ENCODE results near the gene TBC1D22A. TPM values are rescaled to one million over a fixed set of nuclear protein-coding genes. Genes with fewer than 3 reads are reported as not detected.

TBC1D22A gene
- total RNA-seq, 2 donors from 2014 or later: 52.4 to 108 TPM

DNA sequence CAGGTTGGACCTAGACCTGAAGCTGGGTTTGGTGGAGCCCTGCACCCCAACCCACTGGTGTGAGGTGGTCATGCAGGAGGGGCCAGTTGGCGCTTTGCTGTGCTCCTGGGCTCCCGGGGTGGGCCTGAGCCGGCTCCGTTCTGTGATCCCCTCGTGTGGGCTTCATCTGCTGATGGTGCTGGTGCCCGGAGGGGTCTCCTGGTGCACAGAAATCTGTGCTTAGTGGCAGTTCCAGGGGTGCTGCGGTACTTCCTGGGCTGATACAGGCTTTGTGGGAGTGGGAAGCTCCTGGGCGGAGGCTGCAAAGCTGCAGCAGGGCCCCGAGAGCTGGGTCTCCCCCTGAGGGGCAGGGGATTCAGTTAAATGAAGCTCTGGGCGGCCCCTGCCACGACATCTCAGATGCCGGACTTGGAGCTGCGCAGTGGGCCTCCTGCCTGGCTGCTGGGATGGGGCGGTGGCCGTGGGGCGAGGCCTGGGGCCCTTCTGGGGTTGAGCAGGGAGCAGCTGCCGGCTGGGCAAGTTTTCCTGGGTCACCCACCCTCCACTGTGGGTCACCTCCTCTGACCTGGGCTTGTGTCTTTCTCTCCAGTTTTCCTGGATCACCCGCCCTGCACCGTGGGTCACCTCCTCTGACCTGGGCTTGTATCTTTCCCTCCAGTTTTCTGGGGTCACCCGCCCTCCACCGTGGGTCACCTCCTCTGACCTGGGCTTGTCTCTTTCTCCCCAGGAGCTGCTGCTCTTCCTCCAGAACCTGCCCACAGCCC, 410.5 kb downstream of the TBC1D22A start:
- Mint-ChIP-seq H3K4me1 (no peaks in the 10 kb centered on the region), H3K27me3 (no peaks in the 10 kb centered on the region), H3K9me3 (no peaks in the 10 kb centered on the region), H3K36me3 (ENCODE audit: low read depth) (peaks cover 54% of the 10 kb centered on the region), H3K4me3 (no peak overlapping the region), H3K27ac (no peak overlapping the region)
- no peak for ATAC-seq (replicated peaks)

DNA sequence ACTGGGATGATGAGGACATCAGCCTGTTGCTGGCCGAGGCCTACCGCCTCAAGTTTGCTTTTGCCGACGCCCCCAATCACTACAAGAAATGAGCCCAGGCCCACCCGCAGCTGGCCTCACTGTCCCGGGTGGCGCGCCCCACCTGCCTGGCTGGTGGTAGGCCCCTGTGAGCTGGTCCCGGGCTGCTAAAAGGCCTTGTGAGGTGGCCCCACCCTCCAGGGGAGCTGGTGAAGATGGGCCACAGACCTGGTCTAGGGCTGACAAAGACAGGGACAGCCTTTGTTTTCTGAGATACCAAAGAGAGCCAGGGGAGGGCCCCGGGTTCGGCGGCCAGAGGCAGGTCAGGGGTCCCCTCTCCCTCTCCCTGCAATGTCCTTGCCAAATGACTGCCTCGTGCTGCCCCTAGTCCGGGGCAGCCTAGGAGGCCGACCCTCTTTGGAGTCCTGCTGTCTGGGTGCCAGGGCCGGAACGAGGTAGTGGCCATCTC, 411.1 kb downstream of the TBC1D22A start:
- no peaks in the 10 kb centered on the region for H3K27me3 Mint-ChIP-seq
- ATAC-seq (replicated peaks): no peak

GRCh38 chr22:47174096-47174495, 411.6 kb downstream of the TBC1D22A start:
- Mint-ChIP-seq H3K4me1 (no peaks in the 10 kb centered on the region), H3K4me3 (no peak overlapping the region), H3K27ac (no peak overlapping the region), H3K36me3 (ENCODE audit: low read depth) (peaks cover 52% of the 10 kb centered on the region), H3K27me3 (no peaks in the 10 kb centered on the region), H3K9me3 (no peaks in the 10 kb centered on the region)
- no peak for ATAC-seq (replicated peaks)

More for the DNA sequence above, 411.1 kb downstream of the TBC1D22A start:
- Mint-ChIP-seq H3K4me1 (no peaks in the 10 kb centered on the region), H3K36me3 (ENCODE audit: low read depth) (peaks cover 53% of the 10 kb centered on the region), H3K27ac (no peak overlapping the region), H3K9me3 (no peaks in the 10 kb centered on the region), H3K4me3 (no peak overlapping the region)

- H3K36me3 Mint-ChIP-seq (ENCODE audit: low read depth): peaks cover 46% of the 10 kb centered on the region
- H3K4me3 Mint-ChIP-seq: no peak overlapping the region
- no peak overlapping the region for H3K27ac Mint-ChIP-seq
- no peaks in the 10 kb centered on the region for H3K9me3 Mint-ChIP-seq
- no peaks in the 10 kb centered on the region for H3K27me3 Mint-ChIP-seq
- no peaks in the 10 kb centered on the region for H3K4me1 Mint-ChIP-seq
- ATAC-seq (replicated peaks): no peak
Measured at GRCh38 chr22:47174671-47175112, 412.2 kb downstream of the TBC1D22A start.

DNA sequence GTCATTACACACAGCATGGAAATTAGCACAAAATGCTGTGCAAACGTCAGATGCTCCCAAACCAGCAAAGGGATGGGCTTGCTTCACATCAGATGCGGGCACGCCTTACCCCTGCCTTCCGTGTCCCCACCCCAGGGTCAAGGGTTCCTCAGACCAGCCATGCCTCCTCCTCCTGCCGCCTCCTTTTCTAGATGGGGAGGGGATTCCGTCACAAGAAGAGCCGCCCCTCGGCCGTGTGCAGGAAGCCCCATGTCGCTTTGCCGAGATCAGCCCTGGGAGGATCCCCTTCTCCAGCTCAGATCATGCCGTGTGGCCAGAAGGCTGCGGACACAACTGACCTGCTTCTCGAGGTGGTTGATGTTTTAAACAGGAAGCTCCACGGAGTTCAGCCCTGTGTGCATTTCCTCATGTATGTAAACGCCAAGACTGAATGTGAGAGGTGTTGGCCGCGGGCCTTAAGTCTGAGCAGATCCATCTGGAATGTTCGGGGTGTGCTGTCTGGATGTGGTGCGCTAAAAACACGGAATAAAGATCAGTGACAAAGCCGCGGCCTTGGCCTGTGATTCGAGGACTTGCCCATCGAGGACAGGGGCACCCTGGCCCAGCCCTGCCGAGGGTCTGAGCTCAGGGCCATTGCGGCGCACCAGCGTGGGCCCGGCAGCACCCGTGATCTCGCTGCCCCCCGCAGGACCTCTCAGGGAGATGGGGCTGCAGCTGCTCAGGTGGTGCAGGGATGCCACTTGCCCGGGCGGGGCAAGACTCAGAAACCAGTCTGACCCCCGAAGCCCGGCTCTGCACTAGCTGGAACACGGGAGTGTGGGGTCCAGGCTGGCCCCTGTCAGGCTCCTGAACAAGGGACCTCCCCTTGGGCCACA, 412.9 kb downstream of the TBC1D22A start:
- Mint-ChIP-seq H3K27me3 (no peaks in the 10 kb centered on the region), H3K27ac (no peak overlapping the region), H3K4me1 (no peaks in the 10 kb centered on the region), H3K4me3 (no peak overlapping the region), H3K36me3 (ENCODE audit: low read depth) (peaks cover 39% of the 10 kb centered on the region), H3K9me3 (no peaks in the 10 kb centered on the region)
- ATAC-seq (replicated peaks): no peak

GRCh38 chr22:47176026-47176389, 413.6 kb downstream of the TBC1D22A start:
- no peak for ATAC-seq (replicated peaks)
- Mint-ChIP-seq H3K9me3 (no peaks in the 10 kb centered on the region), H3K4me3 (no peak overlapping the region), H3K27me3 (no peaks in the 10 kb centered on the region), H3K4me1 (no peaks in the 10 kb centered on the region), H3K27ac (no peak overlapping the region), H3K36me3 (ENCODE audit: low read depth) (peaks cover 38% of the 10 kb centered on the region)

DNA sequence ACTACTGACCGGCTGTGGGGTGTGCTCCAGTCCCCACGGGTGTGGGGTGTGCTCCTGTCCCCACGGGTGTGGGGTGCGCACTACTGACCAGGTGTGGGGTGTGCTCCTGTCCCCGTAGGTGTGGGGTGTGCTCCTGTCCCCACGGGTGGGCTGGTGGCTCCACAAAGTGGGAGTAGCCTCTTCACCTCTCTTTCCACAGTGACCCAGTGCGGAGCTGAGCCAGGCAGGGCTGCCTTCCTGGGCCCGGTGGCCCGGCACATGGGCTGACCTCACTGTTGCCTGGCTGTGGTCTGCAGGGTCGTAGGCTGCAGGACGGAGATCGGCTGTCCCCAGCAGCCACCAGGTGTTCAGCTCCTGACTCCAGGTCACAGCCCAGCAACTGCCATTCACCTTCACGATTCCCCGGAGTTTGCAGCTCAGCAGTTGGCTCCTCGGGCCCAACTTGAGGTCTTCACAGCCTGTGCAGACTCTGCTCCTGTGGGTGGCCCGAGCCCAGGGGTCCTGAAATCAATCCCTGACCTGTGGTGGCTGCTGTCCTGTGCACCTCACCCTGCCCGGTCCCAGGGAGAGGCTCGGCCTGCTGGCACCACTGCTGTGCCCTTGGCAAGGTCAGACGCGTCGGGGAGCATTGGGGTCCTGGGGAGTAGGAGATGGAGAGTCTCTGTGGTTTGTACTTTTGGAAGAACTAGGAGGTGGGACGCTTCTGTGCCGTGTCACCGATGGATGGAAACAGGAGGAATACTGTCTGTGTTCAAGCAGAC, 414.3 kb downstream of the TBC1D22A start:
- H3K36me3 Mint-ChIP-seq (ENCODE audit: low read depth): peaks cover 37% of the 10 kb centered on the region
- H3K27ac Mint-ChIP-seq: no peak overlapping the region
- H3K27me3 Mint-ChIP-seq: no peaks in the 10 kb centered on the region
- H3K9me3 Mint-ChIP-seq: no peaks in the 10 kb centered on the region
- no peak overlapping the region for H3K4me3 Mint-ChIP-seq
- ATAC-seq (replicated peaks): no peak
- no peaks in the 10 kb centered on the region for H3K4me1 Mint-ChIP-seq

- no peak for ATAC-seq (replicated peaks)
- Mint-ChIP-seq H3K9me3 (no peaks in the 10 kb centered on the region), H3K4me1 (no peaks in the 10 kb centered on the region), H3K27me3 (no peaks in the 10 kb centered on the region), H3K36me3 (ENCODE audit: low read depth) (peaks cover 30% of the 10 kb centered on the region), H3K4me3 (no peak overlapping the region), H3K27ac (no peak overlapping the region)
Measured at GRCh38 chr22:47177334-47177815, 414.9 kb downstream of the TBC1D22A start.

DNA sequence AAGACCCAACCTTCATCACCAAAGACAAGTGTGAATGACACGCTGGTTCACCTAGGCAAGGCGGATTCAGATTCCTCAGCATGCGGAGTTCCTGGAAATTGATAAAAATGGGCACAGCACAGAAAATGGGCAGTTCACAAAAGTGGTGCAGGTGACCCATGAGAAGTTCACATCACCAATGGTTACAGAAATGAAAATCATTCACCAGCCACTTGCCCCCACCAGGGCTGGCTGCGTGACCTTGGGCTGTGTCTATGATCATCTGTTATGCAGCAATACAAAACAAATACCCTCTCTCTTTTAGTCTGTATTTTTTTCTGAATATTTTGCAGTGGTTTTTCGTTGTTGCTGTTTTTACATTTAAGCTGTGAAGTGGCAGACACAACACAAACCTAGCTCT, 415.9 kb downstream of the TBC1D22A start:
- no peaks in the 10 kb centered on the region for H3K27me3 Mint-ChIP-seq
- no peak for ATAC-seq (replicated peaks)
- no peak overlapping the region for H3K27ac Mint-ChIP-seq
- no peaks in the 10 kb centered on the region for H3K9me3 Mint-ChIP-seq
- no peaks in the 10 kb centered on the region for H3K4me1 Mint-ChIP-seq
- H3K4me3 Mint-ChIP-seq: no peak overlapping the region
- H3K36me3 Mint-ChIP-seq (ENCODE audit: low read depth): peaks cover 28% of the 10 kb centered on the region

- H3K36me3 Mint-ChIP-seq (ENCODE audit: low read depth): peaks cover 10% of the 10 kb centered on the region
- ATAC-seq (replicated peaks): no peak
- no peaks in the 10 kb centered on the region for H3K4me1 Mint-ChIP-seq
- H3K27ac Mint-ChIP-seq: no peak overlapping the region
- peaks cover 14% of the 10 kb centered on the region for H3K9me3 Mint-ChIP-seq
- H3K27me3 Mint-ChIP-seq: no peaks in the 10 kb centered on the region
- H3K4me3 Mint-ChIP-seq: no peak overlapping the region
Measured at GRCh38 chr22:47180796-47181195, 418.3 kb downstream of the TBC1D22A start.

- H3K9me3 Mint-ChIP-seq: peaks cover 15% of the 10 kb centered on the region
- H3K36me3 Mint-ChIP-seq (ENCODE audit: low read depth): no peaks in the 10 kb centered on the region
- no peak overlapping the region for H3K4me3 Mint-ChIP-seq
- no peaks in the 10 kb centered on the region for H3K4me1 Mint-ChIP-seq
- H3K27ac Mint-ChIP-seq: no peak overlapping the region
- no peaks in the 10 kb centered on the region for H3K27me3 Mint-ChIP-seq
- ATAC-seq (replicated peaks): no peak
Measured at GRCh38 chr22:47187176-47187957, 424.9 kb downstream of the TBC1D22A start.

DNA sequence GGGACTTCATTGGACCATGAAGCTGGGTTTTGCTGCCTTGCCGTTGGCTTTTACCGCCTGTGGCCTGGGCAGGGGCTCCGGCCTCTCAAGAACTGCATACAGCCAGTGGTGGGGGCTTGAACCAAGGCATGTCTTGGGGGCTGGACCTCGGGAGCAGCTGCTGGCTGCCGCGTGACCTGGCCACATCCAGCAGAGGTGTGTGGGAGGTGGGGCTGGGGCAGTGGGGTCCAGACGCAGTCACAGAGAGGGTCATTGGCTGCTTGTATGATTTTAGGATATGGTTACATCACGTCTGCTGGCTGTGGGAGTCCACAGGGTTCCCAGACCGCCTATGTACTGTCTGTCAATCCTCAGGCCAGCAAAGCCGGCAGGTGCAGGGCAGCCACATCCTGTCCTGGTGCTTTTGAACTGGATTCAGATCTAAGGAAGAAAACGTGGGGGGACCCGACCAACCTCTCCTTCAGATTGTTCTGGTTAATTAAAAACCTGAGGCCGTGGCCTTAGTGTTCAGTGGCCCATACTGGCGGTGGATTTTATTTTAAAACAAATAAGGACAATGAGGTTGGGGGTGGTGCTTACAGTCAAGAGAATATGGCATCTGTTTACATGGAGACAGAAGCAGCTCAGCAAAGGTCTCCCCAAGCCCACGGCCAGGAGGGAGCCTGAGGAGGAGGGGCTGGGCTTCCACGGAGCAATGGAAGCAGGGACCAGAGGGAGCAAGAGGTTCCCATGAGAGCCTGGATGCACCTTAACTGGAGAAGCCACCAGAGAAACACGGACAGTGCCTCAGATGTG, 426.0 kb downstream of the TBC1D22A start:
- Mint-ChIP-seq H3K9me3 (peaks cover 15% of the 10 kb centered on the region), H3K36me3 (ENCODE audit: low read depth) (no peaks in the 10 kb centered on the region), H3K27ac (no peak overlapping the region), H3K4me1 (no peaks in the 10 kb centered on the region), H3K4me3 (no peak overlapping the region), H3K27me3 (no peaks in the 10 kb centered on the region)
- no peak for ATAC-seq (replicated peaks)
